ENCODE data around the gene RNF223.

GRCh38 chr1:1026599-1027413 is 47.3 kb downstream of the RNF223 start:
- TF ChIP-seq SP1 (IDR thresholded peaks at IDR 0.05): no peak
- TF ChIP-seq ARNT (IDR thresholded peaks at IDR 0.05): no peak
- no peak for TF ChIP-seq SUZ12 (IDR thresholded peaks at IDR 0.05)
- TF ChIP-seq L3MBTL2 (conservative IDR thresholded peaks at IDR 0.05): no peak
- TF ChIP-seq FOXA1 (IDR thresholded peaks at IDR 0.05): no peak
- no peak for TF ChIP-seq NFRKB (IDR thresholded peaks at IDR 0.05)
- no peak for TF ChIP-seq CTBP1 (IDR thresholded peaks at IDR 0.05; ENCODE audit: borderline replicate concordance)
- TF ChIP-seq BHLHE40 (IDR thresholded peaks at IDR 0.05; ENCODE audit: borderline replicate concordance): no peak

All from HEK293T (cell line).